Esophagus squamous epithelium (tissue), 4 donors: ENCODE results near the gene ZNF428.

Experiments used
- POLR2A ChIP-seq, 4 donors: fragments of 450-650 bp; IDR thresholded peaks; one replicate each; pipeline ENCODE4 v1.6.1; 2017; ENCODE audit warnings: antibody characterized with exemption in 4 of 4, mild to moderate bottlenecking in 4 of 4, moderate library complexity in 3 of 4
- TF ChIP-seq, protein P1 (sequence below), 6 experiments: fragments of 450-650 bp in 4 of 6; fragments of 200-600 bp in 2 of 6; sonication (generic) in 2 of 6; IDR thresholded peaks; one replicate each; pipeline ENCODE4 v1.5.1; 2016 to 2019; ENCODE audit warnings: antibody characterized with exemption in 6 of 6, mild to moderate bottlenecking in 4 of 6, moderate library complexity in 4 of 6

GRCh38 chr19:43578787-43579186, 40.6 kb downstream of the ZNF428 start:
- TF ChIP-seq, protein P1, sequence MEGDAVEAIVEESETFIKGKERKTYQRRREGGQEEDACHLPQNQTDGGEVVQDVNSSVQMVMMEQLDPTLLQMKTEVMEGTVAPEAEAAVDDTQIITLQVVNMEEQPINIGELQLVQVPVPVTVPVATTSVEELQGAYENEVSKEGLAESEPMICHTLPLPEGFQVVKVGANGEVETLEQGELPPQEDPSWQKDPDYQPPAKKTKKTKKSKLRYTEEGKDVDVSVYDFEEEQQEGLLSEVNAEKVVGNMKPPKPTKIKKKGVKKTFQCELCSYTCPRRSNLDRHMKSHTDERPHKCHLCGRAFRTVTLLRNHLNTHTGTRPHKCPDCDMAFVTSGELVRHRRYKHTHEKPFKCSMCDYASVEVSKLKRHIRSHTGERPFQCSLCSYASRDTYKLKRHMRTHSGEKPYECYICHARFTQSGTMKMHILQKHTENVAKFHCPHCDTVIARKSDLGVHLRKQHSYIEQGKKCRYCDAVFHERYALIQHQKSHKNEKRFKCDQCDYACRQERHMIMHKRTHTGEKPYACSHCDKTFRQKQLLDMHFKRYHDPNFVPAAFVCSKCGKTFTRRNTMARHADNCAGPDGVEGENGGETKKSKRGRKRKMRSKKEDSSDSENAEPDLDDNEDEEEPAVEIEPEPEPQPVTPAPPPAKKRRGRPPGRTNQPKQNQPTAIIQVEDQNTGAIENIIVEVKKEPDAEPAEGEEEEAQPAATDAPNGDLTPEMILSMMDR (IDR thresholded peaks at IDR 0.05), result no peak
- no peak for TF ChIP-seq POLR2A (IDR thresholded peaks at IDR 0.05)
